Measurements from ENCODE around the gene SETD3. TPM values are rescaled to one million over a fixed set of nuclear protein-coding genes. Genes with fewer than 3 reads are reported as not detected.

The SETD3 gene
- total and polyA plus RNA-seq, 2 donors (not counting 1 experiment from before 2014, with no cell fraction given): 11.0 to 32.1 TPM

GRCh38 chr14:99507860-99508640 is 27.4 kb upstream of the SETD3 start:
- ChIA-PET POLR2A (no interaction called here), CTCF (no interaction called here)
- Histone ChIP-seq H3K79me2 (ENCODE audit: control insufficient read depth, insufficient read depth, low read length) (no peaks in the 10 kb centered on the region), H3K4me3 (ENCODE audit: control extremely low read depth in 1 of 5, extremely low read depth in 1 of 5, insufficient read depth in 1 of 5, low read depth in 2 of 5, low read length in 4 of 5) (no peak overlapping the region), H3K27me3 (replicated peaks in 1 of 4; ENCODE audit: control extremely low read depth in 1 of 4, control insufficient read depth in 3 of 4, insufficient read depth in 4 of 4, low read length in 3 of 4) (no peaks in the 10 kb centered on the region), H3K9ac (ENCODE audit: low read length) (no peak overlapping the region), H4K20me1 (ENCODE audit: control insufficient read depth, insufficient read depth, low read length, poor library complexity, severe bottlenecking) (no peaks in the 10 kb centered on the region), H3K9me3 (ENCODE audit: control extremely low read depth in 1 of 3, control insufficient read depth in 2 of 3, insufficient read depth in 1 of 3, low read length in 2 of 3) (no peaks in the 10 kb centered on the region), H3K36me3 (replicated peaks in 1 of 2; ENCODE audit: control extremely low read depth in 1 of 2, control insufficient read depth in 1 of 2, extremely low read depth in 1 of 2, insufficient read depth in 2 of 2, low read length in 1 of 2) (peaks cover 8 to 75% of the 10 kb centered on the region in 2 experiments), H3K4me2 (replicated peaks; ENCODE audit: low read depth, low read length, poor library complexity, severe bottlenecking) (no peak overlapping the region), H3K27ac (ENCODE audit: low read length in 2 of 2) (no peak overlapping the region), H2AFZ (ENCODE audit: insufficient read depth, low read depth, low read length, poor library complexity, severe bottlenecking) (no peak overlapping the region), H3K4me1 (ENCODE audit: control insufficient read depth in 2 of 2, insufficient read depth in 2 of 2, low read length in 2 of 2) (no peaks in the 10 kb centered on the region)
- ATAC-seq (ENCODE audit: low read depth): no peak
- Mint-ChIP-seq H3K27me3 (no peaks in the 10 kb centered on the region), H3K4me1 (no peaks in the 10 kb centered on the region), H3K27ac (no peak overlapping the region), H3K4me3 (no peak overlapping the region), H3K9me3 (ENCODE audit: insufficient read depth) (no peaks in the 10 kb centered on the region)
- intact Hi-C loops (cut with micrococcal nuclease): no loop called here
- TF ChIP-seq CTCF (IDR thresholded peaks at IDR 0.05): no peak
- TF ChIP-seq EZH2 (IDR thresholded peaks at IDR 0.05; ENCODE audit: borderline replicate concordance, insufficient read depth, low read depth, low read length, poor library complexity, severe bottlenecking): no peak
- DNase-seq: no peak
- 98% methylated on average over 9 of the region's 13 CpGs for WGBS (ENCODE audit: insufficient coverage)

- no peak overlapping the region for H2AFZ ChIP-seq (ENCODE audit: insufficient read depth, low read depth, low read length, poor library complexity, severe bottlenecking)
- Mint-ChIP-seq H3K27ac (no peak overlapping the region), H3K4me1 (no peaks in the 10 kb centered on the region), H3K9me3 (ENCODE audit: insufficient read depth) (no peaks in the 10 kb centered on the region), H3K4me3 (no peak overlapping the region), H3K27me3 (no peaks in the 10 kb centered on the region)
- intact Hi-C loops (cut with micrococcal nuclease): no loop called here
- ChIA-PET POLR2A (no interaction called here), CTCF (no interaction called here)
- no peak for DNase-seq
- TF ChIP-seq CTCF (IDR thresholded peaks at IDR 0.05) (no peak), EZH2 (IDR thresholded peaks at IDR 0.05; ENCODE audit: borderline replicate concordance, insufficient read depth, low read depth, low read length, poor library complexity, severe bottlenecking) (no peak)
- no peak overlapping the region for H3K4me2 ChIP-seq (replicated peaks; ENCODE audit: low read depth, low read length, poor library complexity, severe bottlenecking)
- no peaks in the 10 kb centered on the region for H4K20me1 ChIP-seq (ENCODE audit: control insufficient read depth, insufficient read depth, low read length, poor library complexity, severe bottlenecking)
- peaks cover 8 to 87% of the 10 kb centered on the region in 2 experiments for H3K36me3 ChIP-seq (replicated peaks in 1 of 2; ENCODE audit: control extremely low read depth in 1 of 2, control insufficient read depth in 1 of 2, extremely low read depth in 1 of 2, insufficient read depth in 2 of 2, low read length in 1 of 2)
- ATAC-seq (ENCODE audit: low read depth): no peak
- no peak overlapping the region for H3K4me3 ChIP-seq (ENCODE audit: control extremely low read depth in 1 of 5, extremely low read depth in 1 of 5, insufficient read depth in 1 of 5, low read depth in 2 of 5, low read length in 4 of 5)
- H3K27ac ChIP-seq (ENCODE audit: low read length in 2 of 2): no peak overlapping the region
- no peaks in the 10 kb centered on the region for H3K4me1 ChIP-seq (ENCODE audit: control insufficient read depth in 2 of 2, insufficient read depth in 2 of 2, low read length in 2 of 2)
- H3K9me3 ChIP-seq (ENCODE audit: control extremely low read depth in 1 of 3, control insufficient read depth in 2 of 3, insufficient read depth in 1 of 3, low read length in 2 of 3): no peaks in the 10 kb centered on the region
- WGBS (ENCODE audit: insufficient coverage): 98% methylated on average over 6 of the region's 6 CpGs
- no peaks in the 10 kb centered on the region for H3K27me3 ChIP-seq (replicated peaks in 1 of 4; ENCODE audit: control extremely low read depth in 1 of 4, control insufficient read depth in 3 of 4, insufficient read depth in 4 of 4, low read length in 3 of 4)
- H3K79me2 ChIP-seq (ENCODE audit: control insufficient read depth, insufficient read depth, low read length): no peaks in the 10 kb centered on the region
- no peak overlapping the region for H3K9ac ChIP-seq (ENCODE audit: low read length)
Measured at GRCh38 chr14:99506276-99506675, 25.6 kb upstream of the SETD3 start.
